ENCODE data around the gene HSF2BP.
"Not testable (repeated sequence)": the region's sequence is repeated elsewhere in the genome, so short reads cannot be mapped to it uniquely, and the experiment has no call there.

The HSF2BP gene

DNA sequence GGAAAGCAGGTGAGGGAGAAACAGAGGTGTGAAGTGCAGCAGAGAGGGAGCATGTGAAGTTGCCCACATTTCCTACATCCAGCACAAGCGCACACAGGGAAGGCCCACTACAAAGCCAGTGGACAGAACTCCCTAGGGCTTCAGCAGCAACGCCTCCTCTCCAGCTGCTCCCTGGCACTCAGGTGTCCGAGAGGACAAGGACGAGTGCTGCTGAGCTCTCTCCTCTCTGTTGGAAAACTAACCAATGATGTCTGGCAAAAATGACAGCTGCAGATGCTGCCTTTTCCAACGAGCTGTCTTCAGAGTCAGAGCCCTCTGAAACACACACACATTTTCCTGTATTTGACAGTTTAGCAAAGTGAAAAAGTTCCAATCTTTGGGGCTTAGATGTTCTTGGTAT is 86.8 kb downstream of the HSF2BP start:
- no peaks in the 10 kb centered on the region for H3K36me3 ChIP-seq
- no peak overlapping the region for H3K27ac ChIP-seq
- no peak overlapping the region for H3K4me3 ChIP-seq (ENCODE audit: low read depth, low read length)
- no peak for DNase-seq
- no peaks in the 10 kb centered on the region for H3K27me3 ChIP-seq (ENCODE audit: insufficient read depth, low read depth, severe bottlenecking)
- TF ChIP-seq, protein P1, sequence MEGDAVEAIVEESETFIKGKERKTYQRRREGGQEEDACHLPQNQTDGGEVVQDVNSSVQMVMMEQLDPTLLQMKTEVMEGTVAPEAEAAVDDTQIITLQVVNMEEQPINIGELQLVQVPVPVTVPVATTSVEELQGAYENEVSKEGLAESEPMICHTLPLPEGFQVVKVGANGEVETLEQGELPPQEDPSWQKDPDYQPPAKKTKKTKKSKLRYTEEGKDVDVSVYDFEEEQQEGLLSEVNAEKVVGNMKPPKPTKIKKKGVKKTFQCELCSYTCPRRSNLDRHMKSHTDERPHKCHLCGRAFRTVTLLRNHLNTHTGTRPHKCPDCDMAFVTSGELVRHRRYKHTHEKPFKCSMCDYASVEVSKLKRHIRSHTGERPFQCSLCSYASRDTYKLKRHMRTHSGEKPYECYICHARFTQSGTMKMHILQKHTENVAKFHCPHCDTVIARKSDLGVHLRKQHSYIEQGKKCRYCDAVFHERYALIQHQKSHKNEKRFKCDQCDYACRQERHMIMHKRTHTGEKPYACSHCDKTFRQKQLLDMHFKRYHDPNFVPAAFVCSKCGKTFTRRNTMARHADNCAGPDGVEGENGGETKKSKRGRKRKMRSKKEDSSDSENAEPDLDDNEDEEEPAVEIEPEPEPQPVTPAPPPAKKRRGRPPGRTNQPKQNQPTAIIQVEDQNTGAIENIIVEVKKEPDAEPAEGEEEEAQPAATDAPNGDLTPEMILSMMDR (IDR thresholded peaks at IDR 0.05; ENCODE audit: low read depth, low read length) = no peak
- H3K9me3 ChIP-seq (ENCODE audit: severe bottlenecking) = no peaks in the 10 kb centered on the region

DNA sequence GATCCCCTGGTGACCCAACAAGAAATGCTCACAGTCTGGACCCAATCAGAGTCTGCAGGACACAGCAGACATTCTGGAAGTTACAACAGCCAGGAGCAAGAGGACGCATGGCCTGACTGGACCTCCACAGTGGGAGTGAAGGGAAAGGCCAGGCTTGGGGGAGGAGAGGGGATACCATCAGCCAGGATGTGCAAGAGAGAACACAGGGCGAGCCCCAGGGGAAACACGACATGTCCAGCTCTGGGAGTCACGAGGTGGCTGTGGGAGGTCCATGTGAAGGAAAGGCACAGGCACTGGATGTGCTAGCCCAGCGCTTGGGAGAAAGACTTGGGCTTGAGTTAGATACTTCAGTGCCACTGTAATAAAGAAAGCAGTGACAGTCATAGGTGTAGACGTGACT is 87.3 kb downstream of the HSF2BP start:
- no peaks in the 10 kb centered on the region for H3K36me3 ChIP-seq
- TF ChIP-seq, protein P1 (IDR thresholded peaks at IDR 0.05; ENCODE audit: low read depth, low read length) = no peak
- no peak for DNase-seq
- no peaks in the 10 kb centered on the region for H3K9me3 ChIP-seq (ENCODE audit: severe bottlenecking)
- no peaks in the 10 kb centered on the region for H3K27me3 ChIP-seq (ENCODE audit: insufficient read depth, low read depth, severe bottlenecking)
- H3K27ac ChIP-seq = no peak overlapping the region
- no peak overlapping the region for H3K4me3 ChIP-seq (ENCODE audit: low read depth, low read length)

DNA sequence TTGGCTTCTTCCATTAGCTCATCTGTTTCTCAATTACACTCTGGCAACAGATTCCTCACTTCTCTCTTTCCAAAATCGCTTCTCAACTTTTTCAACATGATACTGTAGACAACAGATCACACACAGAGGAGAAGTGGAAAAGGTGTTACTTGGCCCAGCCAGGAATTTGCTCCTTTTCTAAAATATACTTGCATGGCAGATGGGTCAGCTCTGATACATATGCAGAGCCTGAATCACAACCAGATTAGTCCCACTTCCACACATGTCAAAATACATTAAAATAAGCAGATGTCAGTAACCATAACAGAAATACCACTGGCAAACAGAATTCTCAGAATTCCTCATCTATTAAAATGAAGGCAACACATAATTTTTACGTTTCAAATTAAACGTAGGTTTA is 89.1 kb downstream of the HSF2BP start:
- not testable (repeated sequence) for DNase-seq; H3K36me3 ChIP-seq; H3K27ac ChIP-seq; H3K4me3 ChIP-seq (ENCODE audit: low read depth, low read length); H3K9me3 ChIP-seq (ENCODE audit: severe bottlenecking); H3K27me3 ChIP-seq (ENCODE audit: insufficient read depth, low read depth, severe bottlenecking)

DNA sequence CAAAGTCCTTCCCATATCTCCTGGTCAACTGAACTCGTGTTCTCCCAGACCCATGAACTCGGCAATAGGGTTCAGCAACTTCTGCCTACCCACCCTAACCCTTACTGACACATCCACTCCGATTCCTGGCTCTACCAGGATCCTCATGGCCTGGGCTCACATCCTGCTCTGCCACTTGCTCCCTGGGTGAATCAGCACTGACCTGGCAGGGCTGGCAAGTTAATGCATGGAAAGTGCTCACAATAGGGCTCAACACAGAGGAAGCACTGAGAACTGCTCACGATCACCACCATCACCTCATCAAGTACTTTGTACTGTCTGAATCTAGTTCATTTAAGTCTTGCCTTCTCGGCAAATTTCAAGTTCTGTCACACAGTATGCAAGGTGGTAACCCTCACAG is 96.8 kb downstream of the HSF2BP start:
- not testable (repeated sequence) for DNase-seq

DNA sequence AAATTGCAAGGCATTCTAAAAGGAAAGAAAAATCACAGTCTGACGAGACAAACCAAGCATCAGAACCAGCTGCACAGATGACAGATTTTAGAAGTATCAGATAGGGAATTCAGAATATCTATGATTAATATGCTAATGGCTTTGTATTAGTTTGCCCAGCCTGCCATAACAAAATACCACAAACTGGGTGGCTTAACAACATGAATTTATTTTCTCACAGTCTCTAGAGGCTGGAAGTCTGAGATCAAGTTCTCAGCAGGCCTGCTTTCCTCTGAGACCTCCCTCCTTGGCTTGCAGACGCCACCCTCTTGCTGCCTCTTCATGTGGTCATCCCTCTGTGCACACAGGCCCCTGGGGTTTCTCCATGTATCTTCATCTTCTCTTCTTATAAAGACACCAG is 118.7 kb downstream of the HSF2BP start:
- not testable (repeated sequence) for H3K36me3 ChIP-seq; H3K4me3 ChIP-seq (ENCODE audit: low read depth, low read length); H3K9me3 ChIP-seq (ENCODE audit: severe bottlenecking); H3K27me3 ChIP-seq (ENCODE audit: insufficient read depth, low read depth, severe bottlenecking); H3K27ac ChIP-seq; DNase-seq

More for the DNA sequence above, 96.8 kb downstream of the HSF2BP start:
- not testable (repeated sequence) for H3K4me3 ChIP-seq (ENCODE audit: low read depth, low read length); H3K36me3 ChIP-seq; H3K27me3 ChIP-seq (ENCODE audit: insufficient read depth, low read depth, severe bottlenecking); H3K9me3 ChIP-seq (ENCODE audit: severe bottlenecking); H3K27ac ChIP-seq

DNA sequence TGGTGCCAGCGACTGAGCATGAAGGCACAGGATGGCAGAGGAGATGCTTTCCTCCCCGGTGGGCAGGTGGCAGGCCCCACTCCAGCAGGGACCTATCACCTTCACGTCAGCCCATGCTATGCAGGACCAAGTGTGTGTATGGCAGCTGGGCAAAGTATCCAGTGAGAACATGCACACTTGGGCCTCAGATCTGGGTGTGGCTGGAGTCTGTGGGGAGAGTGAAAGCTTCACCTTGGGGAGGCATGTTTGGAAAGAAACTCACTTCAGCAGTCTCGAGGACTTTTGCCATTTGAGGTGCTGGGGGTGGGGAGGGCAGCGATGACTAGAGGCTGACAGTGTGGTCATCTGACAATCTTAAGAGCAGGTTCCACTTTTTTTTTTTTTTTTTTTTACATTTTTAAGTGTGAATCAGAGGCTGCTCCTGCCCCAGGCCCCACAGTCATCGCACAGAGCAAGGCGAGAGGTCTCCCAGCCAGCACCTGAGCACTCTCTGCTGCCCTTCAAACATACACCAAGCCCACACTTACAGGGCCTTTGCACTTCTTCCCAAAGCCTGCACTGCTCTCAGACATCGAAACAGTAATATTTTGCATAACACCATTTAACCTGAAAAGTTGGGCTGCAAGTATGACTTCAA is 136.7 kb downstream of the HSF2BP start:
- H3K27ac ChIP-seq; DNase-seq; H3K27me3 ChIP-seq (ENCODE audit: insufficient read depth, low read depth, severe bottlenecking); H3K36me3 ChIP-seq; H3K9me3 ChIP-seq (ENCODE audit: severe bottlenecking); H3K4me3 ChIP-seq (ENCODE audit: low read depth, low read length): not testable (repeated sequence)

DNA sequence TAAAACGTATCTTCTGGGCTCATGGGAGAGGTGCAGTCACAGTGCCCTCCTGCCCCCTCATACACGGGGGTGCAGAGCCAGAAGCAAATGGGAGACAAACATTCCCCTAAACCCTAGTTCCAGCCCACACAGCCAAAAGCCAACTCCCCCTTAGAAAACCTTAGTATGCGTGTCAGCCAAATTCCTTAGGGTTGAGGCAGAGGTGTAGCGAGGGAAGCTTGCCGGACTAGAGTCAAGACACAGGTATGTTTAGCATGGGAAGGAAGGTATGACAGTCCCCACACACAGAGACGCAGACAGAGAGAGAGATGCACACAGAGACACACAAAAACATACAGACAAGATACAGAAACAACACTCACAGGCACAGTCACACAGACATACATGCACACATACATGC is 141.6 kb downstream of the HSF2BP start:
- not testable (repeated sequence) for H3K36me3 ChIP-seq; DNase-seq; H3K9me3 ChIP-seq (ENCODE audit: severe bottlenecking); H3K27ac ChIP-seq; H3K27me3 ChIP-seq (ENCODE audit: insufficient read depth, low read depth, severe bottlenecking); H3K4me3 ChIP-seq (ENCODE audit: low read depth, low read length)

DNA sequence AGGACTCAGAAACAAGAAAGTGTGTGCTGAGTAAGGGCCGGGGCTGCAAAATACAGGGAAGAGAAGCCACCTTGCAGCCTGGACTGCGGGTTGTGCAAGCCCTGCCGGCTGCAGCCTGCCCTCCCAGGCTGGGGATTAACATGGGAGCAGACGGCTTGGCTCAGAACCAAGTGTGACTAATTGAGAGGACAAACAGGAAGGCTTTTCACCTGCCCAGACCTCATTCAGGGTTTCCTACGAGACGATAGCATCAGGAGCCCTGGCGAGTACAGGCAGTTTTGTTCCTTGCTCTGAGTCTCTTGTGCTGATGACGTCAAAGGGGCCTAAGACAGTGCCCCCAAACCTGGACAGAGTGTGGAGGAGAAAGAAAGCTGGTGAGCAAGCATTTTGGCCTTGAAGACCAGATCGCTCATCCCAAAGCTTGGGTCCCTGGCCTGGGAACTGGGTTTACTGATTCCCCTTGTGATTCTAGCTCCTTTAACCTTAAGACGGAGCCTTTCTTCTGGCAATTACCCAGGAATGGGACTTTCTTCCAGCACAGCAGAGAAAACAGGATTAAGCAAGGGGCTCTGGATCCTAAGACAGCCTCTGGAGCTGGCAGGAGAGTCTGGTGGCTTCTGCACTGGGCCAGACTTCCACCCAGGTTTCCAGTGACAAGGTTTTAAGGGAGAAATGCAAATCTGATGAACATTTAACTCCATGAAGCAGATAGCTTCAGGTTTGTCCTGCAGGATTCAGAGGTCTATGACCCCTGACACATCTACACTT is 142.2 kb downstream of the HSF2BP start:
- not testable (repeated sequence) for H3K27me3 ChIP-seq (ENCODE audit: insufficient read depth, low read depth, severe bottlenecking); H3K9me3 ChIP-seq (ENCODE audit: severe bottlenecking); H3K4me3 ChIP-seq (ENCODE audit: low read depth, low read length); DNase-seq; H3K27ac ChIP-seq; H3K36me3 ChIP-seq

DNA sequence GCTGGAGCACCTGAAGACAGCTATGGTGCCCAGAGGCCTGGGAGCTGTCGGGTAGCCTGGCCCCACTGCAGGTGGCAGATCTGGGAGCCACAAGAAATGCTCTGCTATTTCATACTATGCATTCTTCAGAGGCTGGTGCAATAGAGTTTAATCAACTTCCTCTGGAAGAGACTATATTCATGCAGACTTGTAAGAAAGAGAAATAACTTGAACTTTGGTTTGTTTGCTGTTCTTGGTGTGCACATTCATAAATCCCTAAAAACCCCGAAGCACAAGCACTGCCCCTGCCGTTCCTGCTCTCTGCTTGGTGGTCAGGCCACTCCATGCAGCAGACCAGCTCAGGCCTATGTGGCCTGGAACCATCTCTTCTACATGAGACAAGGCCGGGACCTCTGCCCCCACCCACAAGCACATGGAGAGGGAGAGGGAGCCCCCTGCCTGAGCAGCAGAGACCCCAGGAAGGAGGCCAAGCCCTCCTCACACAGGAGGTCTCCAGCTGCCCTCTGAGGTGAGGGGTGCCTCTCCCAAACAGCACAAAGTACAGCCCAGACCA is 142.9 kb downstream of the HSF2BP start:
- H3K36me3 ChIP-seq; DNase-seq; H3K27ac ChIP-seq; H3K9me3 ChIP-seq (ENCODE audit: severe bottlenecking); H3K4me3 ChIP-seq (ENCODE audit: low read depth, low read length); H3K27me3 ChIP-seq (ENCODE audit: insufficient read depth, low read depth, severe bottlenecking): not testable (repeated sequence)

DNA sequence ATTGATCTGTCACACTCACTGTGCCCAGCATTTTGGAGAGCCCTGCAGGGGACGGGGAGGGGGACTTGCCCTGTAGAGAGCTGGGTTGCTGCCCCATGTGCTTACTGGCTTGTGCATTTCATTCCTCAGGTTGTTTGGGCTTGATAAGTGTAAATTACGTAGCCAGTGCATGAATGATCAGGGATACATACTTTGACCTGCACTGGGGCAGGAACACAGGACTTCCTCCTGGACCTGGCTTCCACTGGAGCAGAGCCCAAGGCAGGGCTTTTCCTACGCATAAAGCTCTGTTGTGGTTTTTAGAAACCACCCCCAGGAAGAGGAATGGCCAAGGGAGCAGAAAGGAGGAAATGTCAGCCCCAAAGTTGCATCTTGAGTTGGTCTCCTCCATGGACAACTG is 144.5 kb downstream of the HSF2BP start:
- H3K4me3 ChIP-seq (ENCODE audit: low read depth, low read length); DNase-seq; H3K27ac ChIP-seq; H3K9me3 ChIP-seq (ENCODE audit: severe bottlenecking); H3K36me3 ChIP-seq; H3K27me3 ChIP-seq (ENCODE audit: insufficient read depth, low read depth, severe bottlenecking): not testable (repeated sequence)

DNA sequence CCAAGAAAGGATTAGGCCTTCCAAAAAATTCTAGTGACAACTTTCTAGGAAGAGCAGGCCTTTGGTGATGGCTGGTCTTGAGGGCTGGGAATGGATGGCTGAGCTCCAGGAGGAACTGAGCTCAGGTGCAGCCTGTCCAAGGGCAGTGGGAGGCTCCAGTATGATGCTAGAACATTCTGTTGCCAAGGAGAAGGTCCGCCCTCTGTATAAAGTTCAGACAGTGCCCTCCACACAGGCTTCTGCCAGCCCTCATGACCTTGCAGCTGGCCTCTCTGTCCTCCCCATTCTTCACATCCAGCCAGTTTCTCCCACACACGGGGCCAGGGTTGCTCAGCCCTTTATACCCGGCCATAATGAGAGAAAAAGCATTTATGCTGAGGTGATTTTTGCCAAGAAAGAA is 146.3 kb downstream of the HSF2BP start:
- not testable (repeated sequence) for DNase-seq; H3K27me3 ChIP-seq (ENCODE audit: insufficient read depth, low read depth, severe bottlenecking); H3K4me3 ChIP-seq (ENCODE audit: low read depth, low read length); H3K27ac ChIP-seq; H3K36me3 ChIP-seq; H3K9me3 ChIP-seq (ENCODE audit: severe bottlenecking)

DNA sequence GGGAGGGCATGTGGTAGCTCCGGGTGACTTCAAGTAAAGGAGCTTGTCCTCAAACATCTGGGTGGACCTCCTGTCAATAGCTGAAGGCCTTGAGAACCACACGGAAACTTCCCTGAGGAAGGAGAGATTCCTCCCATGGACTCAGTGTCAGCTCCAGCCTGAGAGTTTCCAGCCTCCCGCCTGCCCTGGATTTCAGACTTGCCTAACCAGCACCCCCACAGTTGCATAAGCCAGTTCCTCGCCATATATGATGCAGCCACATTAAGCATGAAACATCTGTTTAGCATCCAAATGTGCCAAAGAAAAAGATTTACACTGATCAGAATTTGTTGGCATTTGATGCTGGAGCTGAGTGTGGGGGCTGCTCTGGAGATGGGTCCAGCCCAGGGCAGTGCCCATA is 148.1 kb downstream of the HSF2BP start:
- H3K36me3 ChIP-seq; H3K27ac ChIP-seq; DNase-seq; H3K27me3 ChIP-seq (ENCODE audit: insufficient read depth, low read depth, severe bottlenecking); H3K4me3 ChIP-seq (ENCODE audit: low read depth, low read length); H3K9me3 ChIP-seq (ENCODE audit: severe bottlenecking): not testable (repeated sequence)

DNA sequence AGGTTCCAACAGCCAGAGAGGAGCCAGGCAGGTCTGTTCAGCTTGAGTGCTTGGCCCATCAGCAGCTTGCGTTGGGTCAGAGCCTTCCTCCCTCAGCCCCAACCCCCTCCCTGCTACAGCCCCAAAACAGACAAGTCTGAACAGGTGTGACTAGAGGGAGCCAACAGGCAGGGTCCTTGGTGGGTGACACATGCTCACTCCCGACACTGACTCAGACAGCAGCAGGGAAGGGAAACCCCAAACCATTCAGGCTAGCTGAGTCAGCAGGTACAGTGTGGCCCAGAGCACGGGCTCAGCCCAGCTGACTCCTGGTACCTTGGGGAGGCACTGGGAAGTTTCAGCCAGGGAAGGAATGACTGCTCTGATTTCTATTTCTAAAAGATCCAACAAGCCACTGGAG is 148.6 kb downstream of the HSF2BP start:
- not testable (repeated sequence) for H3K27ac ChIP-seq; H3K36me3 ChIP-seq; H3K4me3 ChIP-seq (ENCODE audit: low read depth, low read length); H3K9me3 ChIP-seq (ENCODE audit: severe bottlenecking); DNase-seq; H3K27me3 ChIP-seq (ENCODE audit: insufficient read depth, low read depth, severe bottlenecking)

All from WERI-Rb-1 (cell line).